ENCODE data around the gene SS18.

SS18 gene

GRCh38 chr18:25979369-25980040 is 110.9 kb downstream of the SS18 start:
- no peak overlapping the region for H2AFZ ChIP-seq (ENCODE audit: low read depth, low read length)
- no peaks in the 10 kb centered on the region for H3K36me3 ChIP-seq (ENCODE audit: insufficient read depth, low read length)
- H3K4me3 ChIP-seq (ENCODE audit: low read length), result no peak overlapping the region
- no peaks in the 10 kb centered on the region for H3K4me1 ChIP-seq (ENCODE audit: insufficient read depth, low read length)
- no peaks in the 10 kb centered on the region for H3K9me3 ChIP-seq (ENCODE audit: low read length)
- no peaks in the 10 kb centered on the region for H3K27me3 ChIP-seq (ENCODE audit: insufficient read depth, low read length)

DNA sequence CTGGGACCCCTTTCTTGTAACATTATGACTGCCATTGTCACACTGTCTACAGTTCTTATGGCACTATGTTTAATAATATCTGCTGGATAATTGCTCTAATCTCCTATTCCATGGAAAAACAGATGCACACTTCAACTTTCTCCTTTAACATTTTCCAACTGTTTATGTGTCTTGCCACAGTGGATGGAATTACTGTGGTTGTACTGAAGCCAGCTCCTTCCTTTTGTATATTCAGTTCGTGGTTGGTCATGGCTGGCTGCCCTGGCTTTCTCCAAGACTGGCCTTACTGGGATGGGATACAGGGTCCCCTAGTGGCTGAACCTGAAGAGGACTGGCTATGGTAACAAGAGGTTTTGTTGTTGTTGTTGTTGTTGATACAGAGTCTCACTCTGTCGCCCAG is 113.9 kb downstream of the SS18 start:
- Histone ChIP-seq H3K27me3 (ENCODE audit: insufficient read depth, low read length) (no peaks in the 10 kb centered on the region), H2AFZ (ENCODE audit: low read depth, low read length) (no peak overlapping the region), H3K36me3 (ENCODE audit: insufficient read depth, low read length) (no peaks in the 10 kb centered on the region), H3K4me3 (ENCODE audit: low read length) (no peak overlapping the region), H3K9me3 (ENCODE audit: low read length) (no peaks in the 10 kb centered on the region), H3K4me1 (ENCODE audit: insufficient read depth, low read length) (no peaks in the 10 kb centered on the region)

GRCh38 chr18:25974630-25975077 is 115.8 kb downstream of the SS18 start:
- Histone ChIP-seq H2AFZ (ENCODE audit: low read depth, low read length) (no peak overlapping the region), H3K9me3 (ENCODE audit: low read length) (no peaks in the 10 kb centered on the region), H3K4me3 (ENCODE audit: low read length) (no peak overlapping the region), H3K36me3 (ENCODE audit: insufficient read depth, low read length) (no peaks in the 10 kb centered on the region), H3K27me3 (ENCODE audit: insufficient read depth, low read length) (no peaks in the 10 kb centered on the region), H3K4me1 (ENCODE audit: insufficient read depth, low read length) (no peaks in the 10 kb centered on the region)
